AG04450 (cell line): Measurements from ENCODE around the gene SLC25A12. TPM values are rescaled to one million over a fixed set of nuclear protein-coding genes. Genes with fewer than 3 reads are reported as not detected.

Experiments
- CTCF ChIA-PET: fragments of 300-600, 350-600 bp; formaldehyde crosslinking; extraction: SDS; loops from one replicate; lab custom pipeline; 2022; ENCODE audit warnings: antibody characterized with exemption, inconsistent platforms; lab: Charles Lee
- POLR2A ChIA-PET: fragments of 350-600 bp; formaldehyde crosslinking; extraction: SDS; loops from one replicate; lab custom pipeline; 2021; ENCODE audit warnings: antibody characterized with exemption, inconsistent platforms; lab: Yijun Ruan, JAX
- DNase-seq: peaks from one replicate; pipeline ENCODE4 v3.0.0-alpha.2; 2011; ENCODE audit warnings: low read depth, low spot score
- H3K27ac ChIP-seq: one replicate; pipeline ENCODE4 v1.5.1; 2012; ENCODE audit warnings: low read depth, low read length, control low read depth
- H3K27me3 ChIP-seq: one replicate; pipeline ENCODE4 v1.6.0; 2012; ENCODE audit warnings: low read length; ENCODE audit not compliant: control insufficient read depth, insufficient read depth
- H3K4me3 ChIP-seq: 2 replicates; pipeline ENCODE4 v1.5.1; 2011; ENCODE audit warnings: mild to moderate bottlenecking, low read depth, low read length, control low read depth
- H3K9me3 ChIP-seq: 2 replicates; pipeline ENCODE4 v1.5.1; 2012; ENCODE audit warnings: low read length; ENCODE audit not compliant: control insufficient read depth, insufficient read depth
- polyA plus RNA-seq: library from polyadenylated mRNA; depleted of rRNA; stranded (reverse); fragments of >200 nt; gene quantifications from 2 replicates; pipeline ENCODE4 v1.2.3, GENCODE V29; 2011
- TF ChIP-seq, protein P1 (sequence below): IDR thresholded peaks from 2 replicates; pipeline ENCODE4 v1.5.1; 2011; ENCODE audit warnings: low read depth, low read length, control low read depth, inconsistent platforms

Gene SLC25A12
- polyA plus RNA-seq, 1 experiment = 27.3 TPM

DNA sequence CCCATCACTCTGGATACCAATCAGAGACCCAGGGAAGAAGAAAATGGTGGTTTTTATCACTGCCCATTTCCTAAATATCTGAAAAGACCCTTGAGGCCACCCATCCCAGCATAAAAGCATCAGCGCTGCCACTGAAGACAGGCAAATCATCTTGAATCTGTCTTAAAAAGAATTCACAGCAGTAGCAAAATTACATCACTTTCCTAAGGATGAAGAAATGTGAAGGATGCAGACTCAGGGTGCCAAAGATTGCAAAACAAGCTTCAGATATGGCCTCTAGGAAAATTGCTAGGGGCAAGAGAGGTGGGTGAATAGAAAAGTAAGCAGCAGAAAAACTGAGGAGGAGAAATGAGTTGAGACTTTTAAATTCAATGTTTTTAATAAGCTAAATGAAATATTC lies 70.0 kb downstream of the SLC25A12 start:
- TF ChIP-seq, protein P1, sequence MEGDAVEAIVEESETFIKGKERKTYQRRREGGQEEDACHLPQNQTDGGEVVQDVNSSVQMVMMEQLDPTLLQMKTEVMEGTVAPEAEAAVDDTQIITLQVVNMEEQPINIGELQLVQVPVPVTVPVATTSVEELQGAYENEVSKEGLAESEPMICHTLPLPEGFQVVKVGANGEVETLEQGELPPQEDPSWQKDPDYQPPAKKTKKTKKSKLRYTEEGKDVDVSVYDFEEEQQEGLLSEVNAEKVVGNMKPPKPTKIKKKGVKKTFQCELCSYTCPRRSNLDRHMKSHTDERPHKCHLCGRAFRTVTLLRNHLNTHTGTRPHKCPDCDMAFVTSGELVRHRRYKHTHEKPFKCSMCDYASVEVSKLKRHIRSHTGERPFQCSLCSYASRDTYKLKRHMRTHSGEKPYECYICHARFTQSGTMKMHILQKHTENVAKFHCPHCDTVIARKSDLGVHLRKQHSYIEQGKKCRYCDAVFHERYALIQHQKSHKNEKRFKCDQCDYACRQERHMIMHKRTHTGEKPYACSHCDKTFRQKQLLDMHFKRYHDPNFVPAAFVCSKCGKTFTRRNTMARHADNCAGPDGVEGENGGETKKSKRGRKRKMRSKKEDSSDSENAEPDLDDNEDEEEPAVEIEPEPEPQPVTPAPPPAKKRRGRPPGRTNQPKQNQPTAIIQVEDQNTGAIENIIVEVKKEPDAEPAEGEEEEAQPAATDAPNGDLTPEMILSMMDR = no peak
- no peak overlapping the region for H3K4me3 ChIP-seq
- ChIA-PET CTCF (interaction anchor here (1.1 to 1.2 kb wide), 3 partner anchors 118 to 638 kb away, joined by 3 read pairs; partner anchors contain the start of gene DLX2), POLR2A (no interaction called here)
- no peak overlapping the region for H3K27ac ChIP-seq
- DNase-seq = no peak
- H3K9me3 ChIP-seq = no peaks in the 10 kb centered on the region
- no peaks in the 10 kb centered on the region for H3K27me3 ChIP-seq

DNA sequence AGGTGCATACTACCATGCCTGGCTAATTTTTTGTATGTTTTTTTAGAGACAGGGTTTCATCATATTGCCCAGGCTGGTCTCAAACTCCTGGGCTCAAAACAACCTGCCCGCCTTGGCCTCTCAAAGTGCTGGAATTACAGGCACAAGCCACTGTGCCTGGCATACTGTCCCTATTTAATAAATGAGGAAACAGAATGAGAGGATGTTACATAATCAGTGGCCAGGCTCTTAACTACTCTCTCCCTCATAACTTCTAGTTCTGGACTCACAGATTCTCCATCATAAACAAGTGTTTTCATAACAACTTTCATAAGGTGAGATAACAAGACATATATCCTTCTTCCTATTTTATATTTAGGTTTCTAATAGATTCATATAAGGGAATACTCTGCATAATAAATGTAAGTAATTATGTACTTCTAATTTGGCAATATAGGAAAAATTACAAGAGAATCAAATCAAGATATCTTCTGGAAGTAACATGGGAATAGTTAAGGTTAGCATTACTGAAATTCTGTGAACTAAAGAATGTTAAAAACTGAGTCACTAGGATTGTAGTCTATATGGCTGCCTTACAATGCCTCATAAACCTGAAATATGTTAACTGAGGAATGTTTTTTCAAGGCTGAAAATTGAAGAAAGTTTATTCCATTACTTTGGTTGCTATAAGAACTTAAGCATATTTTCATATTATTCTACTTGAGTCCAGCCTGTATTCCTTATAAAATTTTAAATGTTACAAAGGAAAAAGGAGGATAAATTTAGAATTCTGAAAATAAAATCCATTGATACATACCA lies 71.3 kb downstream of the SLC25A12 start:
- Histone ChIP-seq H3K27me3 (no peaks in the 10 kb centered on the region), H3K27ac (no peak overlapping the region), H3K4me3 (no peak overlapping the region), H3K9me3 (no peaks in the 10 kb centered on the region)
- DNase-seq = no peak
- CTCF ChIA-PET = no interaction called here
- POLR2A ChIA-PET = no interaction called here
- TF ChIP-seq, protein P1 = no peak

DNA sequence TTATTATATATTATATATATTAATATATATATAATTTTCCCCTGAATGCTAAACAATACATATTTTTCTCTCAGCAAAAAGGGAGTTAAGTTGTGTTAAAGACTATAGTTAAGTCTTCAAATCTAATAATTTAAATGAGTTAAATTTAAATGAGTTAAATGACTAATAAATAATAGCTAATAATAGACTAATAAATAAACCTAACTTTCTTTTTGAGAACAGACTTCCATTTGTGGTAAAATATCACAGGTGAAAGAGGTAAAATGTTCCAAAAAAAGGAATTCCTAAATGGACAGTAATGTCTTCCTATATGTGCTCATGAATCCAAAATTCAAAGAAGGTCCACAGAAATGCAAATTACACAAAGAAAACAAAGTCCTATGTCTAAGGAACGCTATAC lies 74.6 kb downstream of the SLC25A12 start:
- ChIA-PET POLR2A (no interaction called here), CTCF (interaction anchor here (1.3 kb wide), 1 partner anchor 8 kb away, joined by 7 read pairs; no protein-coding TSS in a partner anchor)
- Histone ChIP-seq H3K27ac (no peak overlapping the region), H3K9me3 (no peaks in the 10 kb centered on the region), H3K27me3 (no peaks in the 10 kb centered on the region), H3K4me3 (no peak overlapping the region)
- TF ChIP-seq, protein P1 = no peak
- no peak for DNase-seq

DNA sequence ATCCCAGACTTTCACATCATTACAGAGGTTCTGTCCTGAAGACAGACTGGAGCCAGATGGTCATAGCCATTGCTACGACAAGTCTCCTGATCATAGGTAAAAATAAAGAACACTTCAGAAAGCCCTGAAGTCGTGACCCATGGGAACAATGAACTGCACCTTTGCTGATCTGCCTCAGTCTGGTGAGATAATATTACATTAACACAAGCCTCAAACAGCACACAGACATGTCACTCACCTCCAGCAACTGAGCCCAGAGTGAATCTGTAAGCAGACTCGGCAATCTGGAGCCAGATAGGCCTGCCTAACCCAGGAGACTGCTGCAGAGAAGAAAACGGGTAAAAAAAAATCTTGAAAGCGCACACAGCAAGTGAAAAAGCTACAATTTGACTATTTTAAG lies 79.2 kb downstream of the SLC25A12 start:
- H3K27ac ChIP-seq = no peak overlapping the region
- CTCF ChIA-PET = interaction anchor here (0.9 kb wide), 1 partner anchor 291 kb away, joined by 3 read pairs; no protein-coding TSS in a partner anchor
- H3K9me3 ChIP-seq = no peaks in the 10 kb centered on the region
- H3K4me3 ChIP-seq = no peak overlapping the region
- POLR2A ChIA-PET = no interaction called here
- DNase-seq = no peak
- H3K27me3 ChIP-seq = no peaks in the 10 kb centered on the region
- TF ChIP-seq, protein P1 = no peak

DNA sequence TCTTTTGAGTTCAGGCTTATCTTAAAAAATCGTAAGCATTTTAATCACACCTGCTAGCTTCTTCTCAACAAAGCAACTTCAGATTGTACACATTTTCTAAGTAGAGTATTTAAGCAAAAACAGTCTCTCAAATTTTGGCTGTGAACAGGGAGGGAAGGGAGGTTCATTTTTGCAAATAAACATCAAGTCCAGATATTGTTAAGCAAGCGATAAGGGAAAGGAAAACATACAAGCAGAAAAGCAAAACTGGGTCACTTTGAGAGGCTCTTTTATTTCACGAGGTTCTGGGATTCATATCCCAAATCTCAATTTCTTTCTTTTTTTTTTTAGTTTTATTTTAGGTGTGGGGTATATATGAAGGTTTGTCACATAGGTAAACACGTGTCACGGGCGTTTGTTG lies 79.9 kb downstream of the SLC25A12 start:
- Histone ChIP-seq H3K4me3 (no peak overlapping the region), H3K9me3 (no peaks in the 10 kb centered on the region), H3K27ac (no peak overlapping the region), H3K27me3 (no peaks in the 10 kb centered on the region)
- ChIA-PET CTCF (interaction anchor here (4.3 kb wide), 1 partner anchor 292 kb away, joined by 39 read pairs; no protein-coding TSS in a partner anchor), POLR2A (no interaction called here)
- TF ChIP-seq, protein P1 = no peak
- no peak for DNase-seq
